Hepatocyte (in vitro differentiated cells): ENCODE data around the gene AP1S3. TPM values are rescaled to one million over a fixed set of nuclear protein-coding genes. Genes with fewer than 3 reads are reported as not detected.
A peak's percentile ranks its signal among the peaks of the same experiment; 100 is the strongest.
"Not testable (repeated sequence)": the region's sequence is repeated elsewhere in the genome, so short reads cannot be mapped to it uniquely, and the experiment has no call there.

Source experiments
- DNase-seq: peaks from one replicate; pipeline ENCODE4 v3.0.0-alpha.2; 2016; ENCODE audit warnings: low spot score
- H2AFZ ChIP-seq: fragments of 200-600 bp; sonication (generic); 2 replicates; pipeline ENCODE4 v1.6.0; 2016; ENCODE audit warnings: antibody characterized with exemption, mild to moderate bottlenecking
- H3K27ac ChIP-seq: fragments of 200-600 bp; sonication (generic); 2 replicates; pipeline ENCODE4 v1.5.1; 2016; ENCODE audit warnings: mild to moderate bottlenecking
- H3K27me3 ChIP-seq: fragments of 200-600 bp; sonication (generic); 2 replicates; pipeline ENCODE4 v1.6.1; 2016
- H3K36me3 ChIP-seq: fragments of 200-600 bp; sonication (generic); replicated peaks from 2 replicates; pipeline ENCODE4 v1.5.1; 2016; ENCODE audit warnings: low read depth; ENCODE audit not compliant: insufficient read depth
- H3K4me1 ChIP-seq: fragments of 200-600 bp; sonication (generic); 2 replicates; pipeline ENCODE4 v1.5.1; 2016; ENCODE audit warnings: mild to moderate bottlenecking, moderate library complexity; ENCODE audit not compliant: insufficient read depth
- H3K4me2 ChIP-seq: fragments of 200-600 bp; sonication (generic); 2 replicates; pipeline ENCODE4 v1.6.0; 2016
- H3K4me3 ChIP-seq: fragments of 200-600 bp; sonication (generic); 2 replicates; pipeline ENCODE4 v1.5.1; 2016; ENCODE audit warnings: mild to moderate bottlenecking
- H3K79me2 ChIP-seq: fragments of 200-600 bp; sonication (generic); 2 replicates; pipeline ENCODE4 v1.6.0; 2017; ENCODE audit warnings: mild to moderate bottlenecking
- H3K9me2 ChIP-seq: fragments of 200-600 bp; sonication (generic); replicated peaks from 2 replicates; pipeline ENCODE4 v1.6.0; 2017; ENCODE audit warnings: mild to moderate bottlenecking; ENCODE audit not compliant: insufficient read depth
- H3K9me3 ChIP-seq: fragments of 200-600 bp; sonication (generic); 2 replicates; pipeline ENCODE4 v1.5.1; 2016; ENCODE audit warnings: low read depth, mild to moderate bottlenecking
- H4K20me1 ChIP-seq: fragments of 200-600 bp; sonication (generic); 2 replicates; pipeline ENCODE4 v1.6.0; 2016; ENCODE audit warnings: mild to moderate bottlenecking; ENCODE audit not compliant: insufficient read depth, poor library complexity, severe bottlenecking
- CTCF ChIP-seq: fragments of 200-600 bp; sonication (generic); IDR thresholded peaks from 2 replicates; pipeline ENCODE4 v1.5.1; 2016; ENCODE audit warnings: antibody characterized with exemption, mild to moderate bottlenecking; ENCODE audit not compliant: poor library complexity
- EZH2 ChIP-seq: fragments of 200-600 bp; sonication (generic); IDR thresholded peaks from 2 replicates; pipeline ENCODE4 v1.6.1; 2016; ENCODE audit warnings: antibody characterized with exemption, mild to moderate bottlenecking, borderline replicate concordance
- EZH2phosphoT487 ChIP-seq: fragments of 200-600 bp; sonication (generic); IDR thresholded peaks from one replicate; pipeline ENCODE4 v1.6.1; 2018; ENCODE audit warnings: antibody characterized with exemption, mild to moderate bottlenecking, low read depth, moderate library complexity; ENCODE audit not compliant: unreplicated experiment, severe bottlenecking
- WGBS: methylation state at CpG from one replicate; pipeline ENCODE4 v1.1.6; 2016; ENCODE audit warnings: low lambda C conversion rate; ENCODE audit errors: missing lambda C conversion rate; 5-methylcytosine and 5-hydroxymethylcytosine counted together
- polyA plus RNA-seq: library from polyadenylated mRNA; unstranded; fragments of >200 nt; fragmentation: Nextera tagmentation; extraction: Ambion mirVana; gene quantifications from 2 replicates; pipeline ENCODE4 v1.2.1, GENCODE V29; 2016
- total RNA-seq: library from RNA; depleted of rRNA; stranded (reverse); fragments of >200 nt; gene quantifications from 2 replicates; pipeline ENCODE4 v1.2.3, GENCODE V29; 2014

The AP1S3 gene
- total and polyA plus RNA-seq, 2 experiments from 2014 or later = 16.5 to 30.7 TPM

GRCh38 chr2:223815884-223816570, 21.4 kb downstream of the AP1S3 start:
- no peaks in the 10 kb centered on the region for H3K36me3 ChIP-seq
- peaks cover 64% of the 10 kb centered on the region for H3K79me2 ChIP-seq
- no peaks in the 10 kb centered on the region for H3K9me3 ChIP-seq
- TF ChIP-seq CTCF (no peak), EZH2phosphoT487 (no peak), EZH2 (no peak)
- no peaks in the 10 kb centered on the region for H3K4me1 ChIP-seq
- no peak overlapping the region for H2AFZ ChIP-seq
- H3K27me3 ChIP-seq = no peaks in the 10 kb centered on the region
- H3K27ac ChIP-seq = no peak overlapping the region
- WGBS = 64% methylated on average over 13 of the region's 13 CpGs
- H4K20me1 ChIP-seq = no peaks in the 10 kb centered on the region
- no peaks in the 10 kb centered on the region for H3K9me2 ChIP-seq
- H3K4me2 ChIP-seq = no peak overlapping the region
- no peak for DNase-seq
- no peak overlapping the region for H3K4me3 ChIP-seq

- Histone ChIP-seq H3K27ac (no peak overlapping the region), H4K20me1 (no peaks in the 10 kb centered on the region), H3K36me3 (no peaks in the 10 kb centered on the region), H3K4me1 (no peaks in the 10 kb centered on the region), H3K9me2 (no peaks in the 10 kb centered on the region), H2AFZ (no peak overlapping the region), H3K9me3 (no peaks in the 10 kb centered on the region), H3K4me2 (no peak overlapping the region), H3K27me3 (no peaks in the 10 kb centered on the region), H3K79me2 (peaks cover 64% of the 10 kb centered on the region), H3K4me3 (no peak overlapping the region)
- peak; percentile 28 for DNase-seq
- TF ChIP-seq EZH2 = no peak
- no peak for TF ChIP-seq EZH2phosphoT487
- no peak for TF ChIP-seq CTCF
- 60% methylated on average over 3 of the region's 3 CpGs for WGBS
Measured at GRCh38 chr2:223815186-223815883, 22.0 kb downstream of the AP1S3 start.

GRCh38 chr2:223814764-223815163, 22.6 kb downstream of the AP1S3 start:
- not testable (repeated sequence) for H4K20me1 ChIP-seq, DNase-seq, H3K4me2 ChIP-seq, H3K36me3 ChIP-seq, H3K9me3 ChIP-seq, H3K27me3 ChIP-seq, H3K4me1 ChIP-seq, H3K4me3 ChIP-seq, H3K9me2 ChIP-seq, H2AFZ ChIP-seq, H3K27ac ChIP-seq
- 79% methylated on average over 3 of the region's 3 CpGs for WGBS
- H3K79me2 ChIP-seq = peaks cover 63% of the 10 kb centered on the region

GRCh38 chr2:223813329-223813728, 24.1 kb downstream of the AP1S3 start:
- Histone ChIP-seq H4K20me1 (no peaks in the 10 kb centered on the region), H3K36me3 (no peaks in the 10 kb centered on the region), H3K27ac (no peak overlapping the region), H3K4me1 (no peaks in the 10 kb centered on the region), H2AFZ (no peak overlapping the region), H3K9me2 (no peaks in the 10 kb centered on the region), H3K9me3 (no peaks in the 10 kb centered on the region), H3K27me3 (no peaks in the 10 kb centered on the region), H3K4me2 (no peak overlapping the region), H3K4me3 (no peak overlapping the region), H3K79me2 (peaks cover 55% of the 10 kb centered on the region)
- no peak for DNase-seq
- no peak for TF ChIP-seq CTCF
- no peak for TF ChIP-seq EZH2phosphoT487
- TF ChIP-seq EZH2 = no peak
- WGBS = 97% methylated on average over 2 of the region's 2 CpGs
